GM20000 (cell line): ENCODE results near the gene EPRS1.

Experiments
- DNase-seq: peaks from one replicate; pipeline ENCODE4 v3.0.0; 2012; ENCODE audit warnings: low spot score
- CTCF ChIP-seq: IDR thresholded peaks from 2 replicates; pipeline ENCODE4 v1.5.1; 2012; ENCODE audit warnings: mild to moderate bottlenecking, control low read depth; ENCODE audit errors: extremely low read depth, missing control alignments

EPRS1 gene

GRCh38 chr1:220005489-220005888 is 40.8 kb downstream of the EPRS1 start:
- DNase-seq, result no peak
- no peak for TF ChIP-seq CTCF

- no peak for TF ChIP-seq CTCF
- no peak for DNase-seq
Measured at GRCh38 chr1:220003610-220004299, 42.5 kb downstream of the EPRS1 start.

- no peak for TF ChIP-seq CTCF
- DNase-seq, result no peak
Measured at GRCh38 chr1:220003015-220003414, 43.3 kb downstream of the EPRS1 start.

- no peak for DNase-seq
- no peak for TF ChIP-seq CTCF
Measured at GRCh38 chr1:220001095-220001501, 45.2 kb downstream of the EPRS1 start.

- no peak for TF ChIP-seq CTCF
- no peak for DNase-seq
Measured at GRCh38 chr1:219999821-220000220, 46.5 kb downstream of the EPRS1 start.
